Right lobe of liver (tissue), 6 donors: ENCODE measurements around the gene NBEA. TPM values are rescaled to one million over a fixed set of nuclear protein-coding genes. Genes with fewer than 3 reads are reported as not detected.
"Not testable (repeated sequence)": the region's sequence is repeated elsewhere in the genome, so short reads cannot be mapped to it uniquely, and the experiment has no call there.

Source experiments
- ATAC-seq, 4 donors: fragments of 200-7000 bp; cut with Tn5 transposase; one replicate each; pipeline ENCODE4 v1.9.1; 2020; ENCODE audit warnings: mild to moderate bottlenecking in 4 of 4, moderate library complexity in 4 of 4
- DNase-seq, 3 donors: peaks; one replicate each; pipeline ENCODE4 v3.0.0-alpha.2; 2020
- H3K27ac ChIP-seq, 3 donors: fragments of 200-600 bp; one replicate each; pipeline ENCODE4 v1.8.0; 2022
- H3K27me3 ChIP-seq, 2 donors: fragments of 200-600 bp; one replicate each; pipeline ENCODE4 v1.8.0; 2022
- H3K36me3 ChIP-seq, 4 donors: fragments of 200-600 bp; sonication (generic) in 1 of 4; one replicate each; pipeline versions ENCODE4 v1.5.1 to v1.8.0; 2017 to 2022; ENCODE audit warnings: control low read depth in 1 of 4
- H3K4me1 ChIP-seq, 4 donors: fragments of 200-600 bp; sonication (generic) in 1 of 4; one replicate each; pipeline versions ENCODE4 v1.5.1 to v1.8.0; 2017 to 2022; ENCODE audit warnings: control low read depth in 1 of 4
- H3K4me3 ChIP-seq, 3 donors: fragments of 200-600 bp; one replicate each; pipeline ENCODE4 v1.8.0; 2022
- H3K9me3 ChIP-seq, 4 donors: fragments of 200-600 bp; sonication (generic) in 1 of 4; one replicate each; pipeline versions ENCODE4 v1.5.1 to v1.8.0; 2017 to 2022; ENCODE audit warnings: control low read depth in 1 of 4
- CTCF ChIP-seq, 4 donors: fragments of 200-600 bp in 3 of 4; fragments of 450-650 bp in 1 of 4; IDR thresholded peaks; one replicate each; pipeline versions ENCODE4 v1.5.1 to v1.8.0; 2016 to 2022; ENCODE audit warnings: antibody characterized with exemption in 4 of 4, mild to moderate bottlenecking in 2 of 4
- POLR2A ChIP-seq: fragments of 450-650 bp; IDR thresholded peaks from one replicate; pipeline ENCODE4 v1.6.1; 2017; ENCODE audit warnings: antibody characterized with exemption, mild to moderate bottlenecking
- WGBS: methylation state at CpG from one replicate; pipeline ENCODE4 v1.1.6; 2018; ENCODE audit warnings: low coverage, low lambda C conversion rate; ENCODE audit not compliant: insufficient coverage; ENCODE audit errors: missing lambda C conversion rate; 5-methylcytosine and 5-hydroxymethylcytosine counted together
- intact Hi-C, 2 donors: fragments of 100-400 bp; cut with DNase I; formaldehyde crosslinking; loops; one replicate each; pipeline versions ENCODE4 v1.11.2 to v1.14.1; 2022
- total RNA-seq, 6 experiments: library from RNA; depleted of rRNA in 2 of 6; stranded (reverse); fragments of >200 nt in 2 of 6; fragmentation: NEBNext Ultra II Directional in 3 of 6; extraction: Animal tissue kit (Norgen Biotek cat#: 25700) in 3 of 6; gene quantifications; one replicate each; pipeline versions ENCODE4 v1.1.0 to v1.2.4, GENCODE V29; 2016 to 2023
- donor health status: DM: no; HTN: yes; CAD: no.
- donor health status: DM: no; HTN: no; CAD: no.
- donor health status: DM: no; HTN: no; CAD: no.
- donor health status: DM: no; HTN: yes; CAD: no.
- donor health status: DM: no; HTN: yes; CAD: no.

Gene NBEA
- total RNA-seq, 6 experiments from 2014 or later: 0.62 to 1.7 (median 0.75) TPM

GRCh38 chr13:35093356-35093755 lies 151.3 kb downstream of the NBEA start:
- ATAC-seq: no peak
- no peak for TF ChIP-seq POLR2A
- no peak for TF ChIP-seq CTCF (IDR thresholded peaks at IDR 0.05)

GRCh38 chr13:35106771-35107170 lies 164.7 kb downstream of the NBEA start:
- ATAC-seq, H3K4me1 ChIP-seq, H3K9me3 ChIP-seq, H3K27ac ChIP-seq, intact Hi-C loops, DNase-seq, H3K4me3 ChIP-seq, H3K27me3 ChIP-seq, H3K36me3 ChIP-seq: not testable (repeated sequence)

More at GRCh38 chr13:35093356-35093755, 151.3 kb downstream of the NBEA start:
- no peak for DNase-seq
- Histone ChIP-seq H3K4me3 (no peak overlapping the region), H3K36me3 (no peaks in the 10 kb centered on the region), H3K4me1 (no peaks in the 10 kb centered on the region), H3K9me3 (no peaks in the 10 kb centered on the region), H3K27ac (no peak overlapping the region), H3K27me3 (no peaks in the 10 kb centered on the region)
- intact Hi-C loops: no loop called here
- WGBS: 76% methylated on average over 1 of the region's 1 CpG

- DNase-seq (no peak), ATAC-seq (no peak)
- TF ChIP-seq POLR2A (no peak), CTCF (IDR thresholded peaks at IDR 0.05) (no peak)
- intact Hi-C loops: no loop called here
- WGBS: 63% methylated on average over 1 of the region's 1 CpG
- Histone ChIP-seq H3K27me3 (no peaks in the 10 kb centered on the region), H3K4me1 (no peaks in the 10 kb centered on the region), H3K9me3 (no peaks in the 10 kb centered on the region), H3K36me3 (no peaks in the 10 kb centered on the region), H3K4me3 (no peak overlapping the region), H3K27ac (no peak overlapping the region)
Observed at GRCh38 chr13:35107535-35107934, 165.5 kb downstream of the NBEA start.

- H3K27me3 ChIP-seq, ATAC-seq, H3K9me3 ChIP-seq, H3K27ac ChIP-seq, intact Hi-C loops, H3K4me1 ChIP-seq, H3K36me3 ChIP-seq, DNase-seq, H3K4me3 ChIP-seq: not testable (repeated sequence)
- WGBS: 64% methylated on average over 3 of the region's 3 CpGs
Observed at GRCh38 chr13:35113612-35114011, 171.5 kb downstream of the NBEA start.

GRCh38 chr13:35127466-35127865 lies 185.4 kb downstream of the NBEA start:
- Histone ChIP-seq H3K27me3 (no peaks in the 10 kb centered on the region), H3K9me3 (no peaks in the 10 kb centered on the region), H3K27ac (no peak overlapping the region), H3K4me3 (no peak overlapping the region), H3K4me1 (no peaks in the 10 kb centered on the region), H3K36me3 (no peaks in the 10 kb centered on the region)
- ATAC-seq: no peak
- TF ChIP-seq CTCF (IDR thresholded peaks at IDR 0.05) (no peak), POLR2A (no peak)
- no peak for DNase-seq
- 67% methylated on average over 2 of the region's 2 CpGs for WGBS
- intact Hi-C loops: no loop called here

- H3K9me3 ChIP-seq: no peaks in the 10 kb centered on the region
- no peak for ATAC-seq
- no peaks in the 10 kb centered on the region for H3K4me1 ChIP-seq
- intact Hi-C loops: no loop called here
- H3K4me3 ChIP-seq: no peak overlapping the region
- H3K27ac ChIP-seq: no peak overlapping the region
- DNase-seq: no peak
- H3K36me3 ChIP-seq: no peaks in the 10 kb centered on the region
- TF ChIP-seq POLR2A (no peak), CTCF (IDR thresholded peaks at IDR 0.05) (no peak)
- H3K27me3 ChIP-seq: no peaks in the 10 kb centered on the region
Observed at GRCh38 chr13:35129500-35129899, 187.4 kb downstream of the NBEA start.
